Measurements from ENCODE around the gene TRIM60.
"Not testable (repeated sequence)": the region's sequence is repeated elsewhere in the genome, so short reads cannot be mapped to it uniquely, and the experiment has no call there.

GRCh38 chr4:164990786-164991185 is 41.0 kb upstream of the TRIM60 start:
- TF ChIP-seq, protein P1, sequence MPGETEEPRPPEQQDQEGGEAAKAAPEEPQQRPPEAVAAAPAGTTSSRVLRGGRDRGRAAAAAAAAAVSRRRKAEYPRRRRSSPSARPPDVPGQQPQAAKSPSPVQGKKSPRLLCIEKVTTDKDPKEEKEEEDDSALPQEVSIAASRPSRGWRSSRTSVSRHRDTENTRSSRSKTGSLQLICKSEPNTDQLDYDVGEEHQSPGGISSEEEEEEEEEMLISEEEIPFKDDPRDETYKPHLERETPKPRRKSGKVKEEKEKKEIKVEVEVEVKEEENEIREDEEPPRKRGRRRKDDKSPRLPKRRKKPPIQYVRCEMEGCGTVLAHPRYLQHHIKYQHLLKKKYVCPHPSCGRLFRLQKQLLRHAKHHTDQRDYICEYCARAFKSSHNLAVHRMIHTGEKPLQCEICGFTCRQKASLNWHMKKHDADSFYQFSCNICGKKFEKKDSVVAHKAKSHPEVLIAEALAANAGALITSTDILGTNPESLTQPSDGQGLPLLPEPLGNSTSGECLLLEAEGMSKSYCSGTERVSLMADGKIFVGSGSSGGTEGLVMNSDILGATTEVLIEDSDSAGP (CRISPR knock-in tag; IDR thresholded peaks at IDR 0.05; ENCODE audit: borderline replicate concordance): not testable (repeated sequence)
- TF ChIP-seq, protein P2, sequence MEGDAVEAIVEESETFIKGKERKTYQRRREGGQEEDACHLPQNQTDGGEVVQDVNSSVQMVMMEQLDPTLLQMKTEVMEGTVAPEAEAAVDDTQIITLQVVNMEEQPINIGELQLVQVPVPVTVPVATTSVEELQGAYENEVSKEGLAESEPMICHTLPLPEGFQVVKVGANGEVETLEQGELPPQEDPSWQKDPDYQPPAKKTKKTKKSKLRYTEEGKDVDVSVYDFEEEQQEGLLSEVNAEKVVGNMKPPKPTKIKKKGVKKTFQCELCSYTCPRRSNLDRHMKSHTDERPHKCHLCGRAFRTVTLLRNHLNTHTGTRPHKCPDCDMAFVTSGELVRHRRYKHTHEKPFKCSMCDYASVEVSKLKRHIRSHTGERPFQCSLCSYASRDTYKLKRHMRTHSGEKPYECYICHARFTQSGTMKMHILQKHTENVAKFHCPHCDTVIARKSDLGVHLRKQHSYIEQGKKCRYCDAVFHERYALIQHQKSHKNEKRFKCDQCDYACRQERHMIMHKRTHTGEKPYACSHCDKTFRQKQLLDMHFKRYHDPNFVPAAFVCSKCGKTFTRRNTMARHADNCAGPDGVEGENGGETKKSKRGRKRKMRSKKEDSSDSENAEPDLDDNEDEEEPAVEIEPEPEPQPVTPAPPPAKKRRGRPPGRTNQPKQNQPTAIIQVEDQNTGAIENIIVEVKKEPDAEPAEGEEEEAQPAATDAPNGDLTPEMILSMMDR (CRISPR knock-in tag; IDR thresholded peaks at IDR 0.05): not testable (repeated sequence)
- TF ChIP-seq NCOA1 (CRISPR knock-in tag; IDR thresholded peaks at IDR 0.05); FOSL1 (CRISPR knock-in tag; IDR thresholded peaks at IDR 0.05; ENCODE audit: borderline replicate concordance); JUND (CRISPR knock-in tag; IDR thresholded peaks at IDR 0.05); POLR2A (IDR thresholded peaks at IDR 0.05; ENCODE audit: insufficient read depth in 1 of 2, low read depth in 2 of 2, low read length in 2 of 2); ZFP37 (CRISPR knock-in tag; IDR thresholded peaks at IDR 0.05; ENCODE audit: borderline replicate concordance); HNRNPH1 (optimal IDR thresholded peaks at IDR 0.05; ENCODE audit: low read depth, low read length); MYNN (CRISPR knock-in tag; IDR thresholded peaks at IDR 0.05; ENCODE audit: low read depth); ZNF10 (CRISPR knock-in tag; IDR thresholded peaks at IDR 0.05; ENCODE audit: borderline replicate concordance, low read depth); SUZ12 (IDR thresholded peaks at IDR 0.05; ENCODE audit: low read depth, low read length); TBP (CRISPR knock-in tag; IDR thresholded peaks at IDR 0.05); STAT5B (CRISPR knock-in tag; IDR thresholded peaks at IDR 0.05): not testable (repeated sequence)
